DMS53 treated with DMSO at 0.1 percent for 48 hours (cell line): ENCODE measurements around the gene MCRS1.
A peak's percentile ranks its signal among the peaks of the same experiment; 100 is the strongest.
"Not testable (repeated sequence)": the region's sequence is repeated elsewhere in the genome, so short reads cannot be mapped to it uniquely, and the experiment has no call there.

Source experiments
- DNase-seq: peaks from one replicate; lab custom pipeline; 2025; ENCODE audit not compliant: unreplicated experiment; lab: John Stamatoyannopoulos, UW

The MCRS1 gene, protein sequence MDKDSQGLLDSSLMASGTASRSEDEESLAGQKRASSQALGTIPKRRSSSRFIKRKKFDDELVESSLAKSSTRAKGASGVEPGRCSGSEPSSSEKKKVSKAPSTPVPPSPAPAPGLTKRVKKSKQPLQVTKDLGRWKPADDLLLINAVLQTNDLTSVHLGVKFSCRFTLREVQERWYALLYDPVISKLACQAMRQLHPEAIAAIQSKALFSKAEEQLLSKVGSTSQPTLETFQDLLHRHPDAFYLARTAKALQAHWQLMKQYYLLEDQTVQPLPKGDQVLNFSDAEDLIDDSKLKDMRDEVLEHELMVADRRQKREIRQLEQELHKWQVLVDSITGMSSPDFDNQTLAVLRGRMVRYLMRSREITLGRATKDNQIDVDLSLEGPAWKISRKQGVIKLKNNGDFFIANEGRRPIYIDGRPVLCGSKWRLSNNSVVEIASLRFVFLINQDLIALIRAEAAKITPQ

DNA sequence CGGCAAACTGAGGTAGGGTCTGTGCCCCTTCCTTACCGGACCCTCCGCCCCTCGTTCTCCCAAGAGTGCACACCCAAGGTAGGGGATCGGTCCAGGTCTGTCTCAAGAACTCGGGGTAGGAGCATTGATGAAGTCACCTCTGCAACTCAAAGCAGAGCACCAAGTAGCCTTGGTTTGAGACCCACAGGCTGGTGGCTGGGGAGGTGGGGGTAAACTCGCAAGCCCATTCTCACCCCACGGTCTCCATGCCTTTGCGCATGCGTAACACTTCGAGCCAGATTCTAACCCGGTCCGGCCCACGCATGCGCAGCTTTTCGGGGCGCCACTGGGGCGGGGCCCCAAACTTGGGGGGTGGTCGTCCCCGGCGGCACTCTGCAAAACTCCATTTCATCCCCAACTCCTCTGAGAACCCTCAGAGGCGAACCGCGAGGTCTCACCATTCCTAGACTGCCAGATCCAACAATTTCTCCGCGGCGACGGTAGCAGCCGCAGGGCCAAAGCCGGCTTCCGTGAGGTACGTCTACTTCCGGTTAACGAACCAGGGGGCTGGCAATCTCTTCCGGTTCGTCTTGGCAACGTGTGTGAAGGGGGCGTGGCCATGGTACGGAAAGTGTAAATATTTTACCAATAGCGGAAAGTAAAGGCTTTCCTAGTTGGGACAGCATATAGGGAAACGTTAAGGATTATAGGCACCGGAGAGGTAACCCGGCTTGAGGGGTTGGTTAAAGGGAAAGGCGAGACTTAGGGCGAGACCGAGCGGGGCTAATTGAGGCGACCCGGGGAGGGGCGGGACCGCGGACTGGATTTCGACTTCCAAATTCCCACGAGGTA is at the start of gene MCRS1:
Gene MCRS1, minus strand, starts transcription at position 532 of the 831 bp plus-strand sequence. CDS start 1,411 bp downstream, outside the sequence.
- DNase-seq = peak; percentile 84

DNA sequence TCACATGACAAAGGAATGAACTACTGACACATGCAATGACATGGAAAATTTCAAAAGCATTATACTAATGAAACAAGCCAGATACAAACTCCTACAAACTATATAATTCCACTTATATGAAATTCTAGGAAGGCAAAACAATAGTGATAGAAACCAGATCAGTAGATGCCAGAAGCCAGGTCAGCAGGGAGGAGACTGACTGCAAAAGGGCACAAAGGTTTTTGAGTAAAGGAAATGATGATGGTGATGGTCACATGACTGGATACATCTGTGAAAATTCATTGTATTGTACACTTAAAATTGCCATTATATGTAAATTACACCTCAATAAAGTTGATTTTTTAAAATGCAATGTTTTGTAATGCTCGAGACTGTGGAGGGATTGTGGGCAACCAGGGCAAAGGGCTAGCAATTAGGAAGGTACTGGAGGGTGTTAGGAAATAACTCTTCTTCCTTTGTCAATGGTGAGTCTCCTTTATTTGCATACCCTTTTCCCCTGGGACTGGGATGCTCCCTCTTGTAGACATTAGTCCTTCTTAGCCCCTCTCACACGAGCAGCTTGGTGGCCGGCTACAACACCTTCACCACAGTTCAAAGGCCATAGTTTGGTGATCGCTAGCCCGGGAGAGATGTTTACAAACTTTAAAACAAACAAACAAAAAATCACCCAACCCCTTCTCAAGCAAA is 48.7 kb upstream of the MCRS1 start:
- no peak for DNase-seq

DNA sequence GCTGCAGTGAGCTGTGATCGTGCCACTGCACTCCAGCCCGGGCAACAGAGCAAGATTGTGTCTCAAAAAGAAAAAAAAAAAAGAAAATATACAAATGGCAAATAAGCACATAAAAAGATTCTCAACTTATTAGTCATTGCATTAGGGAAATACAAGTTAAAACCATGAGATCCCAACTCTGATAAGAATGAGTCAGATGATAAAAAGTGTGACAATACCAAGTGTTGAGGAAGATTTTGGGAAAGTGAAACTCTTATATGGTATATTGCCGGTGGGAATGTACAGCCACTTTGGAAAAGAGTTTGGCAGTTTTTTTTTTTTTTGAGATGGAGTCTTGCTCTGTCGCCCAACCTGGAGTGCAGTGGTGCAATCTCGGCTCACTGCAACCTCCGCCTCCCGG is 47.8 kb upstream of the MCRS1 start:
- DNase-seq = no peak

DNA sequence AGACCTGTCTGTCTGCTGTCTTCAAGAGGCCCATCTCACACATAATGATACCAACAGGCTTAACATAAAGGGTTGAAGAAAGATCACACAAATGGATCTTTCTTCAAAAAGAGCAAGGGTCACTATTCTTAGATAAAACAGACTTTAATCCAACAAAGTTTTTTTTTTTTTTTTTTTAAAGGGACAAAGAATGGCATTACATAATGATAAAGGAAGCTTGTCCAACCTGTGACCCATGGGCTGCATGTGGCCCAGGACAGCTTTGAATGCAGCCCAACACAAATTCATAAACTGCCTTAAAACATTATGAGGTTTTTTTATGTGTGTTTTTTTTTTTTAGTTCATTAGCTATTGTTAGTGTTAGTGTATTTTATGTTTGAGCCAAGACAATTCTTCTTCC is 44.3 kb upstream of the MCRS1 start:
- no peak for DNase-seq

DNA sequence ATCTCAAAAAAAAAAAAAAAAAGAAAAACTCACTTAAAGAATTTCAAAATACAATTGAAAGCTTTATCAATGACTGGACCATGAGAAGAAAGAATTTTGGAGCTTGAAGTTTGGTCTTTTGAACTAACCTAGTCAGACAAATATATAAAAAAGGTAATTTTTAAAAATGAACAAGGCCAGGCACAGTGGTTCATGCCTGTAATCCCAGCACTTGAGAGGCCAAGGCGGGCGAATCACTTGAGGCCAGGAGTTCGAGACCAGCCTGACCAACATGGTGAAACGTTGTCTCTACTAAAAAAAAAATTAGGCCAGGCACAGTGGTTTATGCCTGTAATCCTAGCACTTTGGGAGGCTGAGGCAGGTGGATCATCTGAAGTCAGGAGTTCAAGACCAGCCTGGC is 42.8 kb upstream of the MCRS1 start:
- not testable (repeated sequence) for DNase-seq

DNA sequence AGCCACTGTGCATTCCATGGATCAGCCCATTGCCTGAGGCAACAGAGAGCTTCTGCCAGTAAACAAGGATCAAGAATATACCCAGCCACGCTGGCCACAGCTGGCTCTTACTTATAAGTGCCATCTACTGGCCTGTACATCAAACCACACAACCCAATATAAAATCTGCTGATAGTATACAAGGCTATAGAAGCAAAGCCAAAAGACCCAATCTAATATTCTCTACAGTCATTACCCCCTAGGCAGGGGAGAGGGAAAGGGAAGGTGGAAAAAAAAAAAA is 41.9 kb upstream of the MCRS1 start:
- no peak for DNase-seq

DNA sequence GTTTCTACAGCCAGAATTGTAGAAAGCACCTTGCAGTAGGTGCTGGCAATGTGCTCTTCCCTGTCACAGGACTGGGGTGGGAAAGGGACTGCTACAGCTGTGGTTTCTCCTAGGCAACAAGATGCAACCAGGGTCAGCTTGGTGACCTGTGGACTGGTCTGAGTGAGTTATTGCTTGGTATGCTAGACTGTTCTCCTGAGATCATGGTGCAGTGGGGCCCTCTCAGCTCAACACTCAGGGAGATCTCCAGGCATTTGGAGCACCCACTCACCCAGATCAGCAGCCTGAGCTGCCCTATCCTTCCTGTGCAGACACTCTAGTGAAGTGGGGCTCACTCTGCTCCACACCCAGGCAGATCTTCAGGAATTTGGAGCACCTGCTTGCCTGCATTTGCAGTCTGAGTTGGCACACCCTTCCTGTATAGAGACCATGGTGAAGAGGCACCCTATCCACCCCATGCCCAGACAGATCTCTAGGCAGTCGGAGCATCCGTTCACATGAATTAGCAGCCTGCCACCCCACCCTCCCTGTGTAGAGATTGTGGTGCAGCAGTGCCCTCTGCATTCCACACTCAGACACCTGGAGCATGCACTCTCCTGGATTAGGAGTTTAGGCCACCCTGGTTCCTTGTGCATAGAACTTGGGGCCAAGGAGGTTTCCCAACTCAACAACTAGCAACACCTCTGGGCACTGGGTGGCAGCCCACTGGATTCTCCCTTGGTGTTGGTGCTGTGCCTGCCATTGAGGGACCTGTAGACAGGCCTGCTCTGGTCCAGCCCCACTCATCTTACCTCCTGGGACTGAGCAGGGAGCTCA is 41.3 kb upstream of the MCRS1 start:
- DNase-seq = no peak

DNA sequence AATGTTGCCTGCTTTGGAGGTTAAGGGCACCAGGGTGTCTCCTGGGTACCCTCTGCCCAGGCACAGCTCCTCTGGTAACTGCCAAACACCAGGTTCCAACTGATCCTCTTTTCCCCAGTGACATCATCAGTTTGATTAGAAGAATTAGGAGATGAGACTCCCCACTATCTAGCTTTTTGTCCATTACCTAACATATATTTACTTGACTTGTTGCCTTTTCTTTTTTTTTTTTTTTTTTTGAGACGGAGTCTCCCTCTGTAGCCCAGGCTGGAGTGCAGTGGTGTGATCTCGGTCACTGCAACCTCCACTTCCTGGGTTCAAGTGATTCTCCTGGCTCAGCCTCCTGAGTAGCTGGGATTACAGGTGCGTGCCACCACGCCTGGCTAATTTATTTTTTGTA is 37.6 kb upstream of the MCRS1 start, which contains the start of gene FAM186B:
Gene FAM186B, minus strand, starts transcription at position 101 of the 400 bp plus-strand sequence. CDS start 162 bp downstream, outside the sequence.
- DNase-seq = not testable (repeated sequence)

DNA sequence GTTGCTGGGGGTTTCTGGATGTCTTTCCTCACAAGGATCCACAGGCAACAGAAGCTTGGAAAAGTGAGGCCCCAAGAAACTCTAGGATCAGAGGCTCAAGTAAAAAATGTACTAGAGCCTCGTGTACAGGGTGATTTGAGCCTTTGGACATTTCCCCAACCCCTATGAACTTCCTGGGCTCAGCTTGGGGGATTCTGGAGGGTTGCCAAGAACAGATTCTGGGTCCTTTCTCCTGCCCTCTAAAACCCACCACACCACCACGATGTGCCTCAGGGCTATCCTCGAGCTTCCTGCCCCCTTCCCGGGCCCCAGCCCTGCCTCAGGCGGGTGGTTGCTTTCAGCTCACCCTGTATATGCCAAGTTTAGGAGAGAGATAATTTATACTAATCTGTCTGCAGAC is 36.9 kb upstream of the MCRS1 start:
- DNase-seq = no peak

DNA sequence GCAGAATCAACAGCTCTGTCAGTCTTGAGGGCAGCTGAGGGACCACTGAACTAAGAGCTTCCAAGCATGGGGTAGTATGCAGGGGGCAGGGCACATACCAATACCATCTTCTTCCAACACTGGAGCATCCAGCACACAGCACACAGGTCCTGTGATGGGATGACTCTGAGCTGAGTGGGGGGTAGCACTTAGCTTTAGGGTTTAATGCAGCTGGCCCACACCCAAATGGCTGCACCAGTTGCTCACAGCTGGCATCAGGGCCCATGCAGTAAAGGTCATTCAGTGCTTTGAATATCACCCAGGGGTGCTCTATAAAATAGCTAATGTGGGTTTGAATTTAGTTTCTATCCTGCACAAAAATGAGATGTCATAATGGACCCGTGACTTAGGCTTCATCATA is 35.8 kb upstream of the MCRS1 start:
- DNase-seq = no peak

DNA sequence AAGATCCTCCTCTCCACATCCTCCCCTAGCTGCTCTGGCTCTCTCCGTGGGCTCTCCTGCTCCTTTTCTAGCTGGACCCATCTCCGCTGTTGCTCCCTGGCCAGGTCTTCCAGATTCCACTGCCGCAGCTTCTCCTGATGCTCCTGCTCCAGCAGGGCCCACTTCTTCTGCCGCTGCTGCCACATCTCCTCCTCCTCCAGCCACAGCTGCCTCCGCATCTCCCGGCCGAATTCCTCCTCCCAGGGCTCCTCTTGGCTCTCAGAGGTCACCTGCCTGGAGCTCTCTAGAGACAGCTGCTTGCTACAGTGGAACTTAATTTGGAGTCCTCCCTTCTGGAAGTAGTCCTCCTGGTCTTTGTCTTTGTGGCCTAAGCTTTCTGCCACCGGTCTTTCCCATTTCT is 32.0 kb upstream of the MCRS1 start:
- no peak for DNase-seq

DNA sequence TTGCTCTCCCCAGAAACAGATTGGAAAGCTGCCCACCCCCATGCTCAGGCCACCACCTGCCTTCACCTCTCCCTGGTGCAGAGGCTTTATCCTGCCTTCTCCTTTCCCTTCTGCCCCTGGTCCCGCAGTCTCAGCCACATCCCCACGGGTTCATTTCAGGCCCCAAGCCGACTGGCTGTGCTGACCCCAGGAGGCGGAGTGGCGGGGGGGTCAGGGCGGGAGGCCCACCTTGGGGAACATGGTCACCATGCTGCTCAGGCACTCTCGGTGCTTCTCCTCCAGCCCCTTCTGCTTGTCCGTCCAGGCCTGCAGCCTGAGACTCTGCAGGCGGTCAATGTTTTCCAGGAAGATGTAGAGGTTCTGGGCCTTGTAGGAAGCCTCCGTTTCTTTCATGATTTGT is 30.6 kb upstream of the MCRS1 start:
- DNase-seq = no peak

DNA sequence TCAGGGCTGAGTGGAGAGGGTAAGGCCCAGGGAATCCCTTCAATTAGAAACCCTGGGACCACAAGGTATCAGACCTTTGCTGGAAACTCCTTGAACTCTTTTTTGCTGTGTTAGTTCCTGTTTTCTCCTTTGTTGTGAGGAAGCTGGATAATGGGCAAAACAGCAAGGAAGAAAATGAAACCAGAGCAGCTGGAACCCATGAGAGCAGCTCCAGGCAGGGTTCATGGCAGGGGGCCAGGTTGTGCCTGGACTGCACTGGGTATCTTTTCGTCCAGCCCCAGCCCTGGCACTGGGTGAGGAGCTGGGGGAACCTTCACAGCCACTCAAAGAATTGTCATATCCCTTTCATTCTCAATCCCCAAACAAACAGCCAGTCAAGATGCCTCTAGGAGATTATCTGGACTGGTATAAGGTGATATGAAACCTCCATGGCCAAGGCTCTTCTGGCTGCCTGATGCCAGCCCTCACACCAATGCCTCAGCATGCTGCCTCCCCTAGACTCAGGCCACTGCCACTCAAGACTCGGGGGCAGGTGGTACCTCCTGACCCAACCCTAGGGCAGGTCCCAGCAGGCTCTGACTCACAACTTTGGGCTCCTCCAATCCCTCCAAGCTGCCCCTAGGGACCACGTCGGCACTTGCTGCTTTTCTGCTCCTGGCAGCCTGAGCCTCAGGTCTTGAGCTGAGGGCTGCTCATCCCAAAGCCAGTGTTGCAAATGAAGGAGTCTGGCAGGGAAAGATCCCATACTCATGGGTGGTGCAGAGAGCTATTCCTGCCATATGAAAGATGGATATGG is 21.0 kb upstream of the MCRS1 start:
- no peak for DNase-seq

DNA sequence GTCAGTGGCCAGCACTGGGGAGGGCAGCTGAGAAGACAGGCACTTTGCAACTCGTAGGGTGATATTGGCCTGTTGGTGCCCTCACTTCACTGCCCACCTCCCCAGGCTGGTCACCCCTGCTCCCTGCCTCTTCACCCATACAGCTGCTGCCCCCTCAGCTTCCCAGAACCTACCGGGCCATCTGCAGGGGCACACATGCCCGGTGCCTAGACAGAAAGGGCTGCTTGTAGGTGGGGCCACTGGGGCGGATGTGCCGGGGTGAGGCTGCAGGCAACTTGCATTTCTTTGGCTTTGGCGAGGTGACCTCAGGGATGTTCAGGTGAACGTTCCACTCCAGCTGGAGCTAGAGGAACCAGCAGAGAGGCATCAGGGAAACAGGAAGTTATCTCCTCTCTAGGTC is 20.3 kb upstream of the MCRS1 start:
- DNase-seq = no peak

DNA sequence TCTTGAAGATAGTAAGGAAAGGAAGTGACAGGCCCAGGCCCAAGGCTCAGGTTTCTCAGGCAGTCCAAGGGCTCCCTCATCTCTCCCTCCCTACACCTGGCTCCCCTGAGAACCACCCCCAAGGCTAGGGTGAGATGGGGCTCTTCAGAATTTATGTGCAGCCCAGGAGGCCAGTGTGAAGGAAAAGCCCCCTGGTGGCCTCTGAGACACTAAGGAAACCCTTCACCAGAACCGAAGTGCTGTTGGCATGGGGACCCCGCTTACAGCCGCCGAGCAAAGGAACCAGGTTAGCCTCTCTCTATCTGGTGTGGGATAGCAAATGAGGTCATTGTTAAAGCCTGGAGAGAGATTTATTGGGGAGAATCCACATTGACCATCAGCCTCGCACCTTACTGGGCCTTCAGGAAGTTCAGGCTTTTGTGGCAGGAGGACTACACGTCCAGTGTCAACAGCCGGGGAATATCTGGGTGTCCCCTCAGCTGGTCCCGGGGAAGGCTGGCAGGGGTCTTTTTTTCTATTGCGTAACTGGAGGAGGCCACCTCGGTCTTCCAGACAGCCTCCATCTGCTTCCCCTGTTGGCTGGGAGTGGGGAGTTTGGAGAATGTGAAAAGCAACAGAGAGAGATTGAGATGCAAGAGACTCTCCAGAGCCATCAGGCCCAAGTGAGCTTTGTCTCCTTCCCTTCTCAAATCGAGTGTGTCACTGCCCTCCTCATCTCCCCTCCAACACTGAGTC is 19.4 kb upstream of the MCRS1 start:
- no peak for DNase-seq

DNA sequence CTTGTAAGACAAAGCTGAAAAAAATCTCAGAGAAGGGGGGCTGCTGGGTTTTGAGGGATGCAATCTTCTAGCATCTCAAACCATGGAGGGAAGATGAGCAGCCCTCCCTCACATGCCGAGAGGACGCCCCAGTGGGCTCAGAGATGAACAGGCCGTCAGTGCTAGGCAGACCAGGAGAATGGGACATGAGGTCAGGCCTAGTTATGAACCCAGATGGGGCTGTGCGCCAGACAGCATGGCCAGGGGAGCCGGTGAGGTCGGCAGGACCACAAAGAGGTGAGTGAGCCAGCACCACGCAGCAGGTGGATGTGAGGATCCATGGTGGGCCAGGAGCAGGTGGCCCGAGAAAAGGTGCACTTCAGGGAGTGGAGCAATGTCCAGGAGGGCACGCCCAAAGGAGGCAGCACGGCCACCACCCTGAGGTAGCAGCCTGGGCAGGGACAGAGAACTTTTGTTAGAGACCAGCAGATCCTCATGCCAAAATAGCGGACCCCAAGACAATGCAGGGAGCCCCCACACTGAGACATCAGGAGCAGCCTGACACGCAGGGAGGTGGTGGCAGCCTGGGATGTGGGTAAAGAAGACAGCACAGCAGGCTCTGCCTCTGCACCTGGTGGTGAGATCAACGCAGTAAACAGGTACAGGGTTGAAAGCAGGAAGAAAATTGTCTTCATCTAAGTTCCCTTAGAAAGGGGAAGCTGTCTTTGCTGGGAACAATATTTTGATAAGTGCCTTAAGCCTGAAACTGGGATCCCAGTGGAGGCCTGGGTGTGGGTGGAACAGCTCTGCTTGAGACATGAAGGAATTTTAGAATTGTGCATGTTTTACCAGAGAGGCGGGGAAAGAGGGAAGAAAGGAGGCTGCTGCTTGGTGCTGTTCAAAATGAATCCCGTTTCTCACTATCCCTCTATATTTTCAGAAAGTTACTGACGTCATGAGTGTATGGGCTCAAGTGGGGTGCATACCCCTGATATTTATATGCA is 17.8 kb upstream of the MCRS1 start:
- DNase-seq = no peak

DNA sequence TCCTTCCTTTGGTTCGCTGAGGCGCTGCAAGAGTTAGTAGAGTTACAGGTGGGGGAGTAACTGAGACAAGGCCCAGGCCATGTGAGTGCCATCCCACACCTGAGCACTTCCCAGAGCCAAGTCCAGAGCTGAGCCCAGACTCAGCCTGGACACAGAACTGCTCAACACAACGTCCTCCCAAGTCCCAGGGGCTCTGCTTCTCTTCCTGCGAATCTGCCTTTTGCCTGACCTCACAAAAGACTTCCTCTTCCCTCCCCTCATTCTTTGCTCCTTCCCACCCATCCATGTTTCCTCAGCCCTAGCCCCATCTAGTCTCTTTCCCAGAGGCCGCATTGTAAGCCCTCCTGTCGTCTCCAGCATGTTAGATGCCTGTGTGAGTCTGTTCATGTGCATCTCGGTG is 16.6 kb upstream of the MCRS1 start:
- no peak for DNase-seq
